ENCODE measurements around the gene CGNL1.

DNA sequence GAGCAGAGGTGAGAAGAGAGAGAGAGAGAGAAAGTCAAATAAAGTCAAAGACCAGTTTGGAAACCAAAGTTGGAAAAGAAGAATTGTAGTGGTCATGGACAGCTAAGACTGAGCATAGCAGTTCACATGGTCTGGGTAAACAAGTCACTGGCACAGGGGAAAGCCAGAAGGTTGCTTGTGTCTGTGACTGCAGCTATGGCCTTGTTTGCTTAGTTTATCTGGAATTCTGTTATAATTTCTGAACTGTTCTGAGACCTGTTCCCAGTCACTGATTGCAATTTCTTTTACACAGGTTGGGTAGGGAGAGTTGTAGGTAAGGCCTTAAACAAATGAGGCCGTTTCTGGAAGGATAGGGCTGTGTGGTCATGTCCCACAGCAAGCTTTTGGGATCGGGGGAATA is 172.0 kb downstream of the CGNL1 start:
- TF ChIP-seq, protein P1, sequence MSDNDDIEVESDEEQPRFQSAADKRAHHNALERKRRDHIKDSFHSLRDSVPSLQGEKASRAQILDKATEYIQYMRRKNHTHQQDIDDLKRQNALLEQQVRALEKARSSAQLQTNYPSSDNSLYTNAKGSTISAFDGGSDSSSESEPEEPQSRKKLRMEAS (IDR thresholded peaks at IDR 0.05), result no peak
- TF ChIP-seq TAF1 (IDR thresholded peaks at IDR 0.05; ENCODE audit: low read depth) (no peak), RAD21 (IDR thresholded peaks at IDR 0.05; ENCODE audit: low read depth) (no peak), FOXM1 (IDR thresholded peaks at IDR 0.05; ENCODE audit: borderline replicate concordance, low read depth) (no peak), TCF12 (IDR thresholded peaks at IDR 0.05; ENCODE audit: low read depth) (no peak), YY1 (IDR thresholded peaks at IDR 0.05; ENCODE audit: low read depth) (no peak), EP300 (IDR thresholded peaks at IDR 0.05; ENCODE audit: borderline replicate concordance) (no peak), CEBPB (IDR thresholded peaks at IDR 0.05) (no peak)
- TF ChIP-seq, protein P2, sequence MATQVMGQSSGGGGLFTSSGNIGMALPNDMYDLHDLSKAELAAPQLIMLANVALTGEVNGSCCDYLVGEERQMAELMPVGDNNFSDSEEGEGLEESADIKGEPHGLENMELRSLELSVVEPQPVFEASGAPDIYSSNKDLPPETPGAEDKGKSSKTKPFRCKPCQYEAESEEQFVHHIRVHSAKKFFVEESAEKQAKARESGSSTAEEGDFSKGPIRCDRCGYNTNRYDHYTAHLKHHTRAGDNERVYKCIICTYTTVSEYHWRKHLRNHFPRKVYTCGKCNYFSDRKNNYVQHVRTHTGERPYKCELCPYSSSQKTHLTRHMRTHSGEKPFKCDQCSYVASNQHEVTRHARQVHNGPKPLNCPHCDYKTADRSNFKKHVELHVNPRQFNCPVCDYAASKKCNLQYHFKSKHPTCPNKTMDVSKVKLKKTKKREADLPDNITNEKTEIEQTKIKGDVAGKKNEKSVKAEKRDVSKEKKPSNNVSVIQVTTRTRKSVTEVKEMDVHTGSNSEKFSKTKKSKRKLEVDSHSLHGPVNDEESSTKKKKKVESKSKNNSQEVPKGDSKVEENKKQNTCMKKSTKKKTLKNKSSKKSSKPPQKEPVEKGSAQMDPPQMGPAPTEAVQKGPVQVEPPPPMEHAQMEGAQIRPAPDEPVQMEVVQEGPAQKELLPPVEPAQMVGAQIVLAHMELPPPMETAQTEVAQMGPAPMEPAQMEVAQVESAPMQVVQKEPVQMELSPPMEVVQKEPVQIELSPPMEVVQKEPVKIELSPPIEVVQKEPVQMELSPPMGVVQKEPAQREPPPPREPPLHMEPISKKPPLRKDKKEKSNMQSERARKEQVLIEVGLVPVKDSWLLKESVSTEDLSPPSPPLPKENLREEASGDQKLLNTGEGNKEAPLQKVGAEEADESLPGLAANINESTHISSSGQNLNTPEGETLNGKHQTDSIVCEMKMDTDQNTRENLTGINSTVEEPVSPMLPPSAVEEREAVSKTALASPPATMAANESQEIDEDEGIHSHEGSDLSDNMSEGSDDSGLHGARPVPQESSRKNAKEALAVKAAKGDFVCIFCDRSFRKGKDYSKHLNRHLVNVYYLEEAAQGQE (IDR thresholded peaks at IDR 0.05; ENCODE audit: low read depth), result no peak
